ENCODE data around the gene MRPL42.
"Not testable (repeated sequence)": the region's sequence is repeated elsewhere in the genome, so short reads cannot be mapped to it uniquely, and the experiment has no call there.

MRPL42 gene

GRCh38 chr12:93426412-93426805, 40.9 kb upstream of the MRPL42 start:
- Histone ChIP-seq H3K4me3 (ENCODE audit: low read depth, low read length) (no peak overlapping the region), H3K27me3 (replicated peaks) (no peaks in the 10 kb centered on the region), H3K36me3 (replicated peaks) (no peaks in the 10 kb centered on the region), H3K27ac (no peak overlapping the region)
- in situ Hi-C loops (cut with HindIII; ENCODE audit: low pct_ligation_motif_present, low sequenced_read_pairs): no loop called here
- TF ChIP-seq, protein P1, sequence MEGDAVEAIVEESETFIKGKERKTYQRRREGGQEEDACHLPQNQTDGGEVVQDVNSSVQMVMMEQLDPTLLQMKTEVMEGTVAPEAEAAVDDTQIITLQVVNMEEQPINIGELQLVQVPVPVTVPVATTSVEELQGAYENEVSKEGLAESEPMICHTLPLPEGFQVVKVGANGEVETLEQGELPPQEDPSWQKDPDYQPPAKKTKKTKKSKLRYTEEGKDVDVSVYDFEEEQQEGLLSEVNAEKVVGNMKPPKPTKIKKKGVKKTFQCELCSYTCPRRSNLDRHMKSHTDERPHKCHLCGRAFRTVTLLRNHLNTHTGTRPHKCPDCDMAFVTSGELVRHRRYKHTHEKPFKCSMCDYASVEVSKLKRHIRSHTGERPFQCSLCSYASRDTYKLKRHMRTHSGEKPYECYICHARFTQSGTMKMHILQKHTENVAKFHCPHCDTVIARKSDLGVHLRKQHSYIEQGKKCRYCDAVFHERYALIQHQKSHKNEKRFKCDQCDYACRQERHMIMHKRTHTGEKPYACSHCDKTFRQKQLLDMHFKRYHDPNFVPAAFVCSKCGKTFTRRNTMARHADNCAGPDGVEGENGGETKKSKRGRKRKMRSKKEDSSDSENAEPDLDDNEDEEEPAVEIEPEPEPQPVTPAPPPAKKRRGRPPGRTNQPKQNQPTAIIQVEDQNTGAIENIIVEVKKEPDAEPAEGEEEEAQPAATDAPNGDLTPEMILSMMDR (IDR thresholded peaks at IDR 0.05; ENCODE audit: low read depth, low read length, missing control alignments): no peak
- no peak for DNase-seq

DNA sequence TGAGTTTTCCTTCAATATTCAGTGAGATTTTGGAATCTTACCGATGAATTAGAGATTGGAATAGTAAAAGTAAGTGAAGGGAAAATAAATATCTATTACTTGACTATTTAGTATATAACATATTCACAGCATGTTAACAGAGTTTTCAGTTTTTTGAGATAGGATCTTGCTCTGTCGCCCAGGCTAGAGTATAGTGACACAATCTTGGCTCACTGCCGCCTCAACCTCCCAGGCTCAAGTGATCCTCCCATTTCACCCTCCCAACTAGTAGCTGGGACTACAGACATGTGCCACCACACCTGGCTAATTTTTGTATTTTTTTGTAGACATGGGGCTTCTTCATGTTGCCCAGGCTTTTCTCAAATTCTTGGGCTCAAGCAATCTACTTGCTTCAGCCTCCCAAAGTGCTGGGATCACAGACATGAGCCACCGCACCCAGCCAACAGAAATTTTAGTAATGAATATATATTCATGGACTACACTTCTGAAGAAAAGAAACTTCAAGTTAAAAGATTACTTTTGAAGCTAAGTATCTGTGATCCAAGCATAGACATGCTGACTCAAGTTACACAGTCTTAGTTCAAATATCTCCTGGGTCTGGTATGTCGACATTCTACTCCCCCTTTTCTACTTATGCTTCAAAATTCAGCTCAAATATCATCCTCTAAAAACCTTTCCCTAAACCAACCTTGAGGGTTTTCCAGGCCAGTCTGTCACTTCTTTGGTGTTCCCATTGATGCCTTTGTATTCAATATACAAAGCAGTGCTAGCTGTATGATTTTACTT, 39.3 kb upstream of the MRPL42 start:
- TF ChIP-seq, protein P1 (IDR thresholded peaks at IDR 0.05; ENCODE audit: low read depth, low read length, missing control alignments): no peak
- in situ Hi-C loops (cut with HindIII; ENCODE audit: low pct_ligation_motif_present, low sequenced_read_pairs): no loop called here

DNA sequence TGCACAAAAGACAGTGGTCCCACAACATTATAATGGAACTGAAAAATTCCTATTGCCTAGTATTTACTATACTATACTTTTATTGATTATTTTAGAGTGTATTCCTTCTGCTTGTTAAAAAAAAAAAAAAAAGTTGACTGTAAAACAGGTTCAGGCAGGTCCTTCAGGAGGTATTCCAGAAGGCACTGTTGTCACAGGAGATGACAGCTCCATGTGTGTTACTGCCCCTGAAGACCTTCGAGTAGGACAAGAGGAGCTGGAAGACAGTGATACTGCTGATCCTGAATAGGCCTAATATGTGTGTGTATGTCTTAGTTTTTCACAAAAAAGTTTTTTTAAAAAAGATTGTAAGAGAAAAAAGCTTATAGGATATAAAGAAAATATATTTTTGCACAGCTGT, 37.9 kb upstream of the MRPL42 start:
- in situ Hi-C loops (cut with HindIII; ENCODE audit: low pct_ligation_motif_present, low sequenced_read_pairs): no loop called here
- Histone ChIP-seq H3K27me3 (replicated peaks) (no peaks in the 10 kb centered on the region), H3K27ac (no peak overlapping the region), H3K36me3 (replicated peaks) (no peaks in the 10 kb centered on the region), H3K4me3 (ENCODE audit: low read depth, low read length) (no peak overlapping the region)
- TF ChIP-seq, protein P1 (IDR thresholded peaks at IDR 0.05; ENCODE audit: low read depth, low read length, missing control alignments): no peak
- no peak for DNase-seq

More for the DNA sequence above, 39.3 kb upstream of the MRPL42 start:
- Histone ChIP-seq H3K36me3 (replicated peaks) (no peaks in the 10 kb centered on the region), H3K4me3 (ENCODE audit: low read depth, low read length) (no peak overlapping the region), H3K27ac (no peak overlapping the region), H3K27me3 (replicated peaks) (no peaks in the 10 kb centered on the region)
- DNase-seq: no peak

- Histone ChIP-seq H3K4me3 (ENCODE audit: low read depth, low read length) (no peak overlapping the region), H3K27ac (no peak overlapping the region), H3K27me3 (replicated peaks) (no peaks in the 10 kb centered on the region), H3K36me3 (replicated peaks) (no peaks in the 10 kb centered on the region)
- in situ Hi-C loops (cut with HindIII; ENCODE audit: low pct_ligation_motif_present, low sequenced_read_pairs): no loop called here
- TF ChIP-seq, protein P1 (IDR thresholded peaks at IDR 0.05; ENCODE audit: low read depth, low read length, missing control alignments): no peak
- DNase-seq: no peak
Observed at GRCh38 chr12:93429852-93430251, 37.5 kb upstream of the MRPL42 start.

DNA sequence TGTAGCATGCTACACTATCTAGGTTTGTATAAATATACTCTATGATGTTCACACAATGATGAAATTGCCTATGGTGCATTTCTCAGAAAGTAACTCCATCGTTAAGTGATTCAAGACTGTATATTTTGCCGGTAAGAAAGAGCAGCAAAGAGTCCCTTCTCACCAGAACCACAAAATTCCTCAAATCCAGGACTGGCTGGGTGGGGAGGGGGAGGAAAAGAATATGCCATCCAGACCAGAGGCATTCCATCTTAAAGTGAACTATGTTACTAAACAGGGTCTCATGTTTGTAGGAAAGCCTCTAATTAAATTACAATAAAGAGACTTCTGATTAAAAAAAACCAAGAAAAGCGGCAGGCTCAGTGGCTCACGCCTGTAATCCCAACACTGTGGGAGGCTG, 37.0 kb upstream of the MRPL42 start:
- in situ Hi-C loops (cut with HindIII; ENCODE audit: low pct_ligation_motif_present, low sequenced_read_pairs): no loop called here
- no peak for DNase-seq
- H3K4me3 ChIP-seq (ENCODE audit: low read depth, low read length): no peak overlapping the region

DNA sequence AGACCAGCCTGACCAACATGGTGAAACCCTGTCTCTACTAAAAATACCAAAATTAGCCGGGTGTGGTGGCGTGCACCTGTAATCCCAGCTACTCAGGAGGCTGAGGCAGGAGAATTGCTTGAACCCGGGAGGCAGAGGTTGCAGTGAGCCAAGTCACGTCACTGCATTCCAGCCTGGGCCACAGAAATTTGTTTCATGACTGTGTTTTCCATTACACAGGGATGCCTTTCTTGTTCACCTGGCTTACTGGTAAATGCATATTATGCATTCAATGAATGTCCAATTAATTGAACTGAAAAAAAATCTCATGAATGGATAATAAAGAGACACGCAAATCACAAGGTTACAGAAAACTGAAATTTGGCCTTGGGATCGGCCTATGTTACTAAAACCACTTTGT, 35.3 kb upstream of the MRPL42 start:
- H3K36me3 ChIP-seq (replicated peaks); H3K27ac ChIP-seq; DNase-seq; H3K4me3 ChIP-seq (ENCODE audit: low read depth, low read length); H3K27me3 ChIP-seq (replicated peaks); in situ Hi-C loops (cut with HindIII; ENCODE audit: low pct_ligation_motif_present, low sequenced_read_pairs): not testable (repeated sequence)

More for the DNA sequence above, 37.0 kb upstream of the MRPL42 start:
- TF ChIP-seq, protein P1 (IDR thresholded peaks at IDR 0.05; ENCODE audit: low read depth, low read length, missing control alignments): no peak
- Histone ChIP-seq H3K27ac (no peak overlapping the region), H3K27me3 (replicated peaks) (no peaks in the 10 kb centered on the region), H3K36me3 (replicated peaks) (no peaks in the 10 kb centered on the region)
